NCI-H345 treated with DMSO at 0.1 percent for 48 hours (cell line): ENCODE results near the gene FXYD4.
"Not testable (repeated sequence)": the region's sequence is repeated elsewhere in the genome, so short reads cannot be mapped to it uniquely, and the experiment has no call there.

Experiments used
- DNase-seq: peaks from one replicate; lab custom pipeline; 2025; ENCODE audit not compliant: unreplicated experiment; lab: John Stamatoyannopoulos, UW

FXYD4 gene

GRCh38 chr10:43415544-43415943 is 44.1 kb downstream of the FXYD4 start:
- DNase-seq = no peak

- no peak for DNase-seq
These were observed 46.7 kb downstream of the FXYD4 start for GRCh38 chr10:43417950-43418768.

- no peak for DNase-seq
These were observed 48.5 kb downstream of the FXYD4 start for GRCh38 chr10:43419997-43420368.

- DNase-seq = peak; percentile 30
These were observed 49.1 kb downstream of the FXYD4 start for GRCh38 chr10:43420369-43421200.

DNA sequence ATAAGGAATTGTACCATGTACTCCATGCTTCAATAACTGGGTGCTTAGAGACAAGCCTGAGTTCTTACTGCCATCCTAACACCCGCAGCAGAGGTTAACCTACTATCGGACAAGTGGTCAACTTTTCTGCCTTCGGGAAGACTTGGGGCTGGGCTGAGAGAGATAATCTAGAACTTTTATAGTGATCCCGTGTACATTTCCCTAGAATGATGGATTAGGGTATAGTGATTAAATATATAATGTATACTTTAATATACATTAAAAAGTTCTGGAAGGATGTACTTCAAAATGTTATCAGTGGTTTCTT is 49.7 kb downstream of the FXYD4 start:
- no peak for DNase-seq

- no peak for DNase-seq
These were observed 50.1 kb downstream of the FXYD4 start for GRCh38 chr10:43421519-43421918.

DNA sequence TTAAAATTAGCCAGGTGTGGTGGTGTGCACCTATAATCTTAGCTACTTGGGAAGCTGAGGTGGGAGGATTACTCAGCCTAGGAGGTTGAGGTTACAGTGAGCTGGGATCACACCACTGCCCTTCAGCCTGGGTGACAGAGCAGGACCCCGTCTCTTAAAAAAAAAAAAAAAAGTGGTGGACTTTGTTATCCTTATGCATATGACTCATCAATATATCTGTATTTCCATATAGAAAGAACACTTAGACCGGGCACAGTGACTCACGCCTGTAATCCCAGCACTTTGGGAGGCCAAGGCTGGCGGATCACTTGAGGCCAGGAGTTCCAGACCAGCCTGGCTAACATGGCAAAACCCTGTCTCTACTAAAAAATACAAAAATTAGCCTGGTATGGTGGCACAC is 50.5 kb downstream of the FXYD4 start:
- not testable (repeated sequence) for DNase-seq

- DNase-seq = no peak
These were observed 53.0 kb downstream of the FXYD4 start for GRCh38 chr10:43424416-43424815.
